ENCODE measurements around the gene FTSJ3.

The FTSJ3 gene

DNA sequence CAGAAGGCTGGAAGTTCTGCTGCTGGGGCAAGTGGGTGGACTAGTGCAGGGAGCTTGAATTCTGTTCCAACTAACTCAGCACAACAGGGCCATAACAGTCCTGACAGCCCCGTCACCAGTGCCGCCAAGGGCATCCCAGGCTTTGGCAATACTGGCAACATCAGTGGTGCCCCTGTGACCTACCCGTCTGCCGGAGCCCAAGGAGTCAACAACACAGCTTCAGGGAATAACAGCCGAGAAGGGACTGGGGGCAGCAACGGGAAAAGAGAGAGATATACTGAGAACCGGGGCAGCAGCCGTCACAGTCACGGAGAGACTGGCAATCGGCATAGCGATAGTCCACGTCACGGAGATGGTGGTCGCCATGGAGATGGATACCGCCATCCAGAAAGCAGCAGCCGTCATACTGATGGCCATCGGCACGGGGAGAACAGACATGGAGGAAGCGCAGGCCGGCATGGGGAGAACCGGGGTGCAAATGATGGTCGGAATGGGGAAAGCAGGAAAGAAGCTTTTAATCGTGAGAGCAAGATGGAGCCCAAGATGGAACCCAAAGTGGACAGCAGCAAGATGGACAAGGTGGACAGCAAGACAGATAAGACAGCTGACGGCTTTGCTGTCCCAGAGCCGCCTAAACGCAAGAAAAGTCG is 9.6 kb downstream of the FTSJ3 start:
- TF ChIP-seq, protein P1, sequence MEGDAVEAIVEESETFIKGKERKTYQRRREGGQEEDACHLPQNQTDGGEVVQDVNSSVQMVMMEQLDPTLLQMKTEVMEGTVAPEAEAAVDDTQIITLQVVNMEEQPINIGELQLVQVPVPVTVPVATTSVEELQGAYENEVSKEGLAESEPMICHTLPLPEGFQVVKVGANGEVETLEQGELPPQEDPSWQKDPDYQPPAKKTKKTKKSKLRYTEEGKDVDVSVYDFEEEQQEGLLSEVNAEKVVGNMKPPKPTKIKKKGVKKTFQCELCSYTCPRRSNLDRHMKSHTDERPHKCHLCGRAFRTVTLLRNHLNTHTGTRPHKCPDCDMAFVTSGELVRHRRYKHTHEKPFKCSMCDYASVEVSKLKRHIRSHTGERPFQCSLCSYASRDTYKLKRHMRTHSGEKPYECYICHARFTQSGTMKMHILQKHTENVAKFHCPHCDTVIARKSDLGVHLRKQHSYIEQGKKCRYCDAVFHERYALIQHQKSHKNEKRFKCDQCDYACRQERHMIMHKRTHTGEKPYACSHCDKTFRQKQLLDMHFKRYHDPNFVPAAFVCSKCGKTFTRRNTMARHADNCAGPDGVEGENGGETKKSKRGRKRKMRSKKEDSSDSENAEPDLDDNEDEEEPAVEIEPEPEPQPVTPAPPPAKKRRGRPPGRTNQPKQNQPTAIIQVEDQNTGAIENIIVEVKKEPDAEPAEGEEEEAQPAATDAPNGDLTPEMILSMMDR (IDR thresholded peaks at IDR 0.05; ENCODE audit: low read depth, low read length, missing control alignments), result no peak

DNA sequence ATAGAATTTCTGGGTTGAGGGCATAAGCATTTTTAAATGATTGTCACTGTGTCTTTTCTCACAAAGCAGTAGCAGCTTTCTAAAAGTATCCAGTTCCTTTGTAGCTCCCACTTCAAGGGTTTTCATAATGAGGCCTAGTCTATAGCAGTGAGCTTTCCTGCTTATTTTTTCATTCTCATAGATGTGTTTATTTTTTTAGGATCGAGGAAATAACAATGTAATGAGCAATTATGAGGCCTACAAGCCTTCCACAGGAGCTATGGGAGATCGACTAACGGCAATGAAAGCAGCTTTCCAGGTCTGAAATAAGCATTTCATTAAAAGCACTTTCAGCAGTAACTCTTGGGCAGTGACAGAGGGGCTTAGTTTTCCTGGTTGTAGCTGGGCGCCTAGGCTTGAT is 10.8 kb downstream of the FTSJ3 start:
- no peak overlapping the region for H3K4me3 ChIP-seq (replicated peaks; ENCODE audit: low read depth, low read length)
- DNase-seq (ENCODE audit: extremely low read depth, low read depth), result no peak
- TF ChIP-seq, protein P1 (IDR thresholded peaks at IDR 0.05; ENCODE audit: low read depth, low read length, missing control alignments), result no peak

More for the DNA sequence above, 9.6 kb downstream of the FTSJ3 start:
- no peak overlapping the region for H3K4me3 ChIP-seq (replicated peaks; ENCODE audit: low read depth, low read length)
- DNase-seq (ENCODE audit: extremely low read depth, low read depth), result no peak

DNA sequence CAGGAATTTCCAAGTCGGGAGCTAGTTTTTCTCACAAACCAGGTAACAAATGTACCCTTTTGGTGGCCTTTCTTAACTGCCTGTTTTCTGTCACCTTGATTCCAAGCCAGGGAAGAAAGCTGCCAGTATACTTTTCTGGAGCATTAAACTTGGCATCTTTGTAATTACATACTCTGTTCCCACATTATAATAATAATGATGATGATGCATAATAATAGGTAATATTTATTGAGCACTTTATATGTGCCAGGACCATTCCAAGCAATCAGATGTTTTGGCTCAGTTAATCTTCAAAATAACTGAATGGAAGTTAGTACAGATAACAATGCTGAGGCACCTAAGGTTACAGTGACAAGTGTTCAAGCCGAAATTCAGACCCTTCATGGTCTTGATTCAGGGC is 11.3 kb downstream of the FTSJ3 start:
- TF ChIP-seq, protein P1 (IDR thresholded peaks at IDR 0.05; ENCODE audit: low read depth, low read length, missing control alignments), result no peak
- H3K4me3 ChIP-seq (replicated peaks; ENCODE audit: low read depth, low read length), result no peak overlapping the region
- DNase-seq (ENCODE audit: extremely low read depth, low read depth), result no peak

DNA sequence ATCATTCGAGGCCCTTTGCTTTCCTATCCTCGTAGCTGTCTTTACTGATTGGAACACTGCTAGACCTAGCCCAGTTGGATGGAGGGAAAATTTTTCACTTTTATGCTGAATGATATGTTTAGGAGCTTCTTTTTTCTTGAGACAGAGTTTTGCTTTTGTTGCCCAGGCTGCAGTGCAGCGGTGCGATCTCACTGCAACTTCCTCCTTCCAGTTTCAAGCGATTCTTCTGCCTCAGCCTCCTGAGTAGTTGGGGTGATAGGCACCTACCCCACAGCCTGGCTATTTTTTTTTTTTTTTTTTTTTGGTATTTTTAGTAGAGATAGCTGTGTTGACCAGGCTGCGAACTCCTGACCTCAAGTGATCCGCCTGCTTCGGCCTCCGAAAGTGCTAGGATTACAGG is 17.5 kb downstream of the FTSJ3 start:
- TF ChIP-seq, protein P1 (IDR thresholded peaks at IDR 0.05; ENCODE audit: low read depth, low read length, missing control alignments), result no peak
- DNase-seq (ENCODE audit: extremely low read depth, low read depth), result no peak
- no peak overlapping the region for H3K4me3 ChIP-seq (replicated peaks; ENCODE audit: low read depth, low read length)

DNA sequence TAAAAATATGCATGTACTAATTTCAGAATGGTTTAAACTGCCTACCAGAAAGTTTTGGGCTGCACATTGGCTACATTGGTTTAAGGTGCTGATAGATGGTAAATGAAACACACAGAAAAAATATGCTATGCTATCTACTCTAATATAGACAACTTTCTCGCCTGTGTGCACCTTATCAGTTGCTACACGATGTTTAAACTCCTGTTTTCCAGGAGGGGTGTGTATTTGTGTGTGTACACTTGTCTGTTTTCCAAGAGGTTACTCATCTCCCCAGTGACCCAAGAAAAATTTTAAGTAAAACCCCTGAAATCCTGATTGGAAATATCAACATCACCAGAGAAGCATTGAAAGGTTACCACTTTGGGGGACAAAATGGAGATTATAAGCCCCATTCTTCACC is 21.9 kb downstream of the FTSJ3 start:
- H3K4me3 ChIP-seq (replicated peaks; ENCODE audit: low read depth, low read length), result no peak overlapping the region
- TF ChIP-seq, protein P1 (IDR thresholded peaks at IDR 0.05; ENCODE audit: low read depth, low read length, missing control alignments), result no peak
- no peak for DNase-seq (ENCODE audit: extremely low read depth, low read depth)

DNA sequence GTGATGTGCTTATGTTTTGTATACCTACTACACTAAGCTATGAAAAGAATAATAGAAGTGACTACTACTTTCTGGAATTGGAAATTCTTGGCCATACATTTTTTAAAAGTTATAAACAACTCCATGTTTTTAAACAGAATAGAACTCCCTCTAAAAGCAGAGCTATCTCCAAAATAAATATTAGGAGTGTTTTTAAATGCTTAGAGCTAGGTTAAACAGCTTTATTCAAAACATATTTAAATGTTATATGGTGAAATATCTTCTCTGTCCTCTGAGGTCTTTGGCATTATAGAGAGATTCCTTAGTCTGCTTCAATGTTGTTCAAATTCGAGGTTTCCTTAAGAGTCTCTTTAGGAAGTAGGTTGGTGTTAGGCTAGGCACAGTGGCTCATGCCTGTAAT is 23.1 kb downstream of the FTSJ3 start:
- TF ChIP-seq, protein P1 (IDR thresholded peaks at IDR 0.05; ENCODE audit: low read depth, low read length, missing control alignments), result no peak
- no peak for DNase-seq (ENCODE audit: extremely low read depth, low read depth)

DNA sequence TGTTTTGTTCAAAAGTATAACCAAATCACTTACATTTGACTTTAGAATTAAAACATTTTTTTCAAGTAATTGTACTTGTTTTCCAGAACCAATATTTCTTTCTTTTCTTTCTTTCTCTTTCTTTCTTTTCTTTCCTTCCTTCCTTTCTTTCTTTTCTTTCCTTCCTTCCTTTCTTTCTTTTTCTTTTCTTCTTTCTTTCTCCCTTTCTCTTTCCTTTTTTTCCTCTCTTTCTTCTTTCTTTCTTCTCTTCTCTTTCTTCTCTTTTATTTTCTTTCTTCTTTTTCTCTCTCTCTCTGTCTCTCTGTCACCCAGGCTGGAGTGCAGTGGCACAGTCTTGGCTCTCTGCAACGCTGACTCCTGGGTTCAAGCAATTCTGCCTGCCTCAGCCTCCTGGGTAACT is 26.7 kb downstream of the FTSJ3 start:
- H3K4me3 ChIP-seq (replicated peaks; ENCODE audit: low read depth, low read length), result no peak overlapping the region
- DNase-seq (ENCODE audit: extremely low read depth, low read depth), result no peak
- TF ChIP-seq, protein P1 (IDR thresholded peaks at IDR 0.05; ENCODE audit: low read depth, low read length, missing control alignments), result no peak

More for the DNA sequence above, 23.1 kb downstream of the FTSJ3 start:
- no peak overlapping the region for H3K4me3 ChIP-seq (replicated peaks; ENCODE audit: low read depth, low read length)

Data from HFF-Myc (cell line).